GM19099 (cell line): ENCODE data around the gene RBP5.

ENCODE experiments used
- POLR2A ChIP-seq: IDR thresholded peaks from 3 replicates; pipeline ENCODE4 v1.6.1; 2011; ENCODE audit warnings: low read depth; ENCODE audit not compliant: insufficient read length; ENCODE audit errors: extremely low read depth

The RBP5 gene

DNA sequence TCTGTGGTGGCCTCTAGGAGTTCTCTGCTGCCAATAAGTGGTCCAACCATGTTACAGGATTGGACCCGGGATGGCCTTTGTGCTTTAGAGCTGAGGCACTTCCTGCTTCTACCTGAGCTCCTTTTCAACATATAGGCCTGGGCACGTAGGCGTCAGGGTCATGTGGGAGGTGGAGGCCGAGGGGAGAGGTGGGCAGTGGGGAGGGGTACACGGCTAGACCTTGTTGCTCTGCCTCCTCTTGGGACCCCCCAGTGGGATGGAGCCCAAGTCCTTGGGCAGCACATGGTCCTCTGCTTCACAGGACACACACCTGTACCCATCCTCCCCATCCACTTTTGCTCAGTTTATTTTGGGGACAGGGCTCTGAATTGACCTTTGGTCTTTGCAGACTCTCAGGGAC is 7.4 kb downstream of the RBP5 start:
- TF ChIP-seq POLR2A = no peak

DNA sequence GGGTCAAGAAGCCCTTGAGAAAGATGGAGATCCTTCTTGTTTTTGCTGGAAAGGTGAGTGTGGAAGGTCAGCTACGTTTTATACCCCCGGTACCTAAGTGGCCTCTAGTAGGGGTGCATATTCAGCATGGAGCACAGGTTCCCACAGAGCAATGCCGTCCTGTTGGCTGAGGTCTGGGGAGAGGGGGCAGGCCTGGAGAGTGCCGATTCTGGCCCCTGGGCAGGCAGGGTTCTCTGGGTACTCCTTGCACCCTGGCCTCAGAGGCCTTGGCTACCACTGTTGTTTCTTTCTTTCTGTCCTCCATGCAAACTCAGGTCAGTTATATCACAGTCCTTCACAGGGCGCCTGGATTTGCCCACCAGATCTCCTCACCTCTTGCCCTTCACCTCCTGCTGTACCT is 8.5 kb downstream of the RBP5 start:
- TF ChIP-seq POLR2A = no peak

DNA sequence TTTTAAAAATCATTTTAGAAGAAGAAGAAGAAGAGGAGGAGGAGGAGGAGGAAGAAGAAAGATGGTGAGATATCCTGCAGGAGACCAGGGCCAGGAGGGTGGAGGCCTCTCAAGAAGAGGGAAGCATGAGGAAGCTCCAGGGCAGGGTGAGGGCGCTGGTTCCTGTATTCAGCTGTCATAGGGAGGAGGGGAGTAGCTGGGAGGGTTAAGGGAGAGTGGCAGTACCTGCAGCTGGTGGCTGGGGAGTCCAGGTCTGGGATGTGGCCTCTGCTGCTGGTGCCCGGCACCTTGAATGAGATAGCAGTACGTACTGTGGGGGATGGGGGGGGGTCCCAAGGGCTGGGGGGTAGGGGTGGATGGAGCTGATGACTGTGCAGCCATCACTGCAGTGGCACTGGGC is 9.8 kb downstream of the RBP5 start:
- no peak for TF ChIP-seq POLR2A

DNA sequence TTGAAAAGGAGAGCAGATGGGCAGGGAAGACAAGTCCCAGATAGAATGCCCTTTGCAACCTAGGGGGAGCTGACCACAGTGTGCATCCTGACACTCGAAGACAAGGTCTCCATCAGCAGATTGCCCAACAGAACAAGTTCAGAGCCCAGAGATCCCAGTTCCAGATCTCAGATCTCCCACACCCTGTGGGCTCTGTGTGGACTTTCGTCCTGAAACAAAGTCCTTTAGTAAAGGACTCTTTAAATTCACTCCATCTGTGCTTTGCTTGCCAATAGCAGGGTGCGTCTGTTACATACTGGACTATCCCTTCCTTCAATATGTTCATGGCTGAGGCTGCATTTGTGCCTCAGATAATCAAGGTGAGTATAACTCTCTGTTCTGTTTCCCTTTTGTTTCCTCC is 11.0 kb downstream of the RBP5 start:
- TF ChIP-seq POLR2A = no peak

DNA sequence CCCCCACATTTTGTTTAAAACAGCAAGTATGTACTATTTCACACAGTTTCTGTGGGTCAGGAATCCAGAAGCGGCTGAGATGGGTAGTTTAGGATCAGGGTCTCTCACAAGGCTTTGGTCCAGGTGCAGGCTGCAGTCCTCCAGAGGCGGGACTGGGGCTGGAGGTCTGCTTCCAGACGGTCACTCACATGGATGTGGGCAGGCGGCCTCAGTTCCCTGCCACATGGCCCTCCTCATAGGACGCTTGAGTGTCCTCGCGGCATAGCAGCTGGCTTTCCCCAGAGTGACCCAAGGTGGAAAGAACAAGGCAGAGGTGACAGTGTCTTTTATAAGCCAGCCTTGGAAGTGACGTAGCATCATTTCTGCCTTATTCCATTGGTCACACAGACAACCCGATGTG is 11.8 kb downstream of the RBP5 start:
- TF ChIP-seq POLR2A = no peak

DNA sequence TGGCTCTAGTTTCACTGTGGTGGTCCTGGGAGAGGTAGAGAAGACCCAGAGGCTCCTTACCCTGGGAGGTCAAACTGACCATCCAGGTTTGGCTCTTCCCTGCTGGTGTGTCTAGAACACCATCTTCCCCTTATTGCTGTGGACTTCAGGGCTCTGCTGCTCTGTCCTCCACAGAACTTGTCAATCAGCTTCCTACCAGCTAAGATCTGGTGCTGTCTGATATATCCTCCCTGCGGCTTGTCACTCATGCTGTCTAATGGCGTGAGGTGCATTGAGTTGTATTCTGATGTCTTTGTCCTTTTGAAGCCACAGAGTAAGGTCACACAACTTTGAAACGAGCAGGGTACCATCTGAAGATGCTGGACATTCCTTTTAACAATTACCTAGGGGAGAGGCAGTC is 12.5 kb downstream of the RBP5 start:
- no peak for TF ChIP-seq POLR2A

DNA sequence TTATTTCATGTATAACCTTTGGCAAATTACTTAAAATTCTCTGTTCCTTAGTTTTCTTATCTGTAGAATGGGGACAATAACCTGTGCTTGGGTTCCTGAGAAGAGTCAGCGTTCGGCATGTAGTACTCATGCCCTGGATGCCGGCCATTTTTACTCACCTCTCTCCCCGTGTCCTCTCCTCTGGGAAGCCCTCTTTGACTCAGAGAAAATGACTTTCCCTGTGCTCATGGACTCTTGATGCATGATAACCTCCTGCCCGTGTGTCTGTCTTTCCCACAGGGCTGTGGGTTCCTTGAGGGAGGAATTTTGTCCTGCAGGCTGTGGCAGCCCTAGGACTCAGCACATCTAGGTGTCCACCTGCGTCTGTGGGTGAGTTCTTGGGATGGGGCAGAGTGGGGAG is 13.8 kb downstream of the RBP5 start:
- no peak for TF ChIP-seq POLR2A

DNA sequence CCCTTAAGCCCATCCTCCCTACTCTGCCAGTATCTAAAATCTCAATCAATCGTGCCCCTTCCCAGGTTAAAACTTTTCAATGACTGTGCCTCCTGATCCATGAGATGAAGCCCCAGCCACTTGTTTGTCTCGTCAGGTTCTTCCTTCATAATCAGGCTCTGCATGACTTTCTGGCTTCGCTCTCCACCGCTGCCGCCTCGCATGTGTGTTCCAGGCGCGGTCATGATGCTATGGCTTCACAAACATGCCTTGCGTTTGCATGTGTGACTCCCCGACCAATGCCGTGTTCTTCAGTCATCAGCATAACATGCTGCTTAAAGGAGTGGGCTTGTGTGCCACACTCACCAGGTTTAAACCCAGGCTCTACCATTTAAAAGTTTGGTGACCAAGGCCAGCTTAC is 14.7 kb downstream of the RBP5 start:
- TF ChIP-seq POLR2A = no peak

DNA sequence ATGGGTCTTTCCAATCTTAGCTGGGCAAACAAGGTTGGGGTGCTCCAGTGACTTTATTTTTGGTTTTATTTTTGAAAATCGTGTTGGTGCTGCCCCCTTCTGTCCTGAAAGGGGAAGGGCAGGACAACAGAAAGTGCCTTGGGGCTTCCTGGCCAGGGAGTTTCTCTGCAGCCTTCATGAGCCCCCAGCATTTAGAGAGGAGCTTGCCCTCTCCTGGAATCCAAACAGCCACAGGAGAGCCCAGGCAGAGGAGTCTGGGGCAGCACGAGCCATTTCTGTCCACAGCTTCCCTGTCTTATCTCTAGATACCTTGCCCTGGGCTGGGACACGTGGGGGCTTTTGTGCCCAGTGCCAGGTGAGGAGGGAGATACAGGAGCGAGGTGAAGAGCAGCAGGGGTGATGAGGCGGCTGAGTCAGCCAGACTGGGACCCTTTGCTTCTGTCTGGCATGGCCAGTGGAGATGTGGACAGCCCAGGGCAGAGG is 15.3 kb downstream of the RBP5 start:
- no peak for TF ChIP-seq POLR2A

DNA sequence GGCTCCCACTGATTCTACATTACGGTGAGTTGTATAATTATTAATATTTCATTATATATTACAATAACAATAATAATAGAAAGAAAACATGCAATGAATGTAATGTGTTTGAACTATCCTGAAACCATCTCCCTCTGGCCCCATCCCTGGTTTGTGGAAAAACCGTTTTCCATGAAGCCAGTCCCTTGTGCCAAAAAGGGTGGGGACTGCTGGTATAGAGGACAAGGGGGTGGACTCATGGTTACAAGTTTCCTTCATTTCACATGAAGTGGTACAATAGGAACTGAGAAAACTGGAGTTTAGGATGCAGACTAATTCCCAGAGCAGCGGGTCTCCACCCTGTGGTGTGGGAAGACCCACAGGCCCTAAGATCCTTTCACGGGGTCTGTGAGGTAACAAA is 16.6 kb downstream of the RBP5 start:
- no peak for TF ChIP-seq POLR2A

DNA sequence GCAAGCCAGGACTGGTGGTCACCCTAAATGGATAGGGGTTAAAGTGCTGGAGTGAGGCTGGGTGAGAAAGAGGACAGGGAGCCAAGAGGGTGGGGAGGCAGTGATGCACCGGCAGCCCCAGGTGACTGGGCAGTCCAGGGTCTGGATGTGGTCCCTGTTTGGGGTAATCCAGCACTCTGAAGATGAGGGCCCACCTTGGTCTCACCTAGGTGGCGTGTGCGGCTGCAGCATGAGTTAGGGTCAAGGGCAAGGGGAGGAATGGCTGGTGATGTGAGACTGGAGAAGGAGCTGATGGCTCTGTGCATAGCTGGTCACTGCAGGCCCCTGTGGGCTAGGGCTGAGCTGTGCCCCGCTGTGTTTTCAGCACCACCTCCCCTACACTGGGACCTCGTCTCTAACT is 18.0 kb downstream of the RBP5 start:
- no peak for TF ChIP-seq POLR2A

DNA sequence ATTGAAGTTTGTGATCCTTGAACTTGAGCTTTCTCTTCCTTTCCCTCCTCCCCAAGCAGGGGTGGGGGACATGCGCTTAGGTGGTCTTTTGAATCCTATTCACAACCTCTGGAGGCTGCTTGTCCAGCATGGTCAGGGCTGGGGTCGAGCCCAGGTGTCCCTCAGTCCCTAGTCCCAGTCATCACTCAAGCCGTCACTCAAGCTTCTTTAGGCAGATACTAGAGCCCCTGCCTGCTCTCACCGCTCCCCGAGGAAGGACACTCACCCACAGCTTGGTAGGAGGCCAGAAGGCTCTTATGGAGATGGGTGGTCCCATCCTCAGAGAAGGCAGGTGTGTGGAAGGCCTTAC is 19.1 kb downstream of the RBP5 start:
- no peak for TF ChIP-seq POLR2A

DNA sequence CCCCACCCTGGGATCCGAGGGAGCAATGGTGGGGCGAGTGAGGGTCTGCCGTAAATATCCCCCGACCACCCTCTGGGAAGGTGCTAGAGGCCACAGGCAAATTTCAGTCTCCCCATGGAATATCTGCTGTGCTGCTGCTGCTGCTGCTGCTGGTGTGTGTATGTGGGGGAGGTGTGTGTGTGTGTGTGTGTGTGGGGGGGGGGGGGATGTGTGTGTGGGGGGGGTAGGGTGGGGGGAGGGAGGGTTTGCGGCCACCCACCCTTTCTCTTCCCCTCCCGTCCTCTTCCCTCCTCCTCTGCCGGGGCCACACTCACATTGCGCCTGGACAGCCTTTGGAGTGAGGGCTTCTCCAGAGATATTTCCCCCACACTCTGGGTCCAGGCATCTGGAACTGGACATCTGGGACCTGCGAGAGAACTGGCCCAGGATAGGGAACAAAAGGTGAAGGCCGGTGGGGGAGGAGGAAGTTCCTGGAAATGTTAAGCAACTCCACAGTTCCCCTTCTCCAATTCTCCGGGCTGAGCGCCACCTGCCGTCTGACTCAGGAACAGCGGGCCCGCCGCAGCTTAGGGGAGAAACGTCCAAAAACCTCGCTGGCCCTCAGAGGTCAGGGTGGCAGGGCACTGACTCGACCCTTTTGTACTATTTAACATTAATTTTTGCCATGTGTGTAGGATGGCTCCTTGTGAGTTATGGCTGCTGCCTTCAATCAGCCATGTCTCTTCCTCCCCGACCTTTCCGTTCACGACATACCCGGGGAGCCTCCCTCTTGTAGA is 19.7 kb downstream of the RBP5 start, which contains the start of gene C1RL:
TSS of gene C1RL (minus strand) at position 419 of the 776 bp plus-strand sequence. CDS start at position 385, 34 bp downstream.
- no peak for TF ChIP-seq POLR2A

DNA sequence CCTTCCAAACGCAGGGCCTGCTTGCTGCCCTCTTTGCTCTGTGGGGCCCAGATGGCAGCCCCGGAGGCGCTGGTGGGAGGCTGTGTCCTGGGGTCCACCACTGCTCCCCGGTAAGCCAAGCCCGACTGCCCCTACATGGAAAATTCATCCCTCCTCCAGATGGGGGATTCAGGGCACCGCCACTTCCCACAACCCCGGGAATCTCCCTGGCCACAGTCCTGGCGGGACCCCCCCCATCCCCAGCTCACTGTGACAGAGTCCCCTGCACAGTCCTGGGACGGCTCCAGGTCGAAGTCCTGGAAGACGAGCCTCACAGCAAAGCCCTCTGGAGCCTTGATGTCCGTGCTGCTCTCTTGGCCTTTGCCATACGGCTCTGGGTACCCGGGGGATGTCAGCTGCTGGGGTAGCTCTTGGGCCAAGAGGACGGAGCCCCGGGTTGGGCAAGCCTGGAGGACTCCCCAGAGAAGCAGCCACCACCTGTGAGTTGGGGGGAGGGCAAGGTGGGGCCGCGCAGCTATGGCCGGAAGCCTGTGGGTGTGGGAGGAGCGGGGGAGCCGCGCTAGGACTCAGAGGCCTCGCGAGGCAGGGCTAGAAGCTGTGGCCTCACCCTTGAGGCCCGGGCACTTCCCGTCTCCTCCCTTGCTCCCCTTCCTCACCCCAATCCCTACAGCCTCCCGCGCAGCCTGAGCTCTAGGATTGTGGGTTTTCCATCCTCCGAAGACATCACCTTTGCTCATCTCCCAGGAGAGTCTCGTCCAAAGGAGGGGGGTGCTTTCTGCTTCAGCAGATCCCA is 20.5 kb downstream of the RBP5 start:
- TF ChIP-seq POLR2A = peak; percentile 96

DNA sequence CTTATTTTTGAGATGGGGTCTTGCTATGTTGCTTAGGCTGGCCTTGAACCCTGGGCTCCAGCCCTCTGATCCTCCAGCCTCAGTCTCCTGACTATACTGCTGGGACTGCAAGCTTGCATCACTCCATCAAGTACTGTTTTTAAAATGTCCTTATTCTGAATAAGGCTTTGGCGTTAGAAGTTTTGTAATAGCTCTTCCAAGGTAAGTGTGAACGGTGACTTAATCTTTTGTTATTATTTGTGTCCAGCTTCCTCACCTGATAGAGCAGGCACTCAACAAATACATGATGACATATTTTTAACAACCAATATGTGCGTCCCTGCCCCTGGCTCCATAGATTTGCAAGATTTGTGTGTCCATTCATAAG is 21.1 kb downstream of the RBP5 start:
- no peak for TF ChIP-seq POLR2A

DNA sequence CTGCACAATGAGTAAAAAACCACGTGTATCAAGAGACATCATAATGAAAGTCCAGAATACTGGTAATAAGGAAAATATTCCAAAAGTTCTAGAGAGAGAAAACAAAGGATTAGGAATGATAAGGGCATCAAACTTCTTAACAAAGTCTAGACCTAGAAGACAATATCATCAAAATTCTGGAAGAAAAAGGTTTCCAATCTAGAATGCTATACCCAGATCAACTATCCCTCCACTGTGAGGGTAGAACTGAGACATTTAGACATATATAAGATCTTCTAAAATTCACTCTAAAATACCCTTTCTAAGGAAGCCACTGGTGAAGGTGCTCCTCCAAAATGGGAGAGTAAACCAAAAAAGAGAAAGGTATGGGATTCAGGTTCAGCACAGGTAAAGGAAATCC is 22.6 kb downstream of the RBP5 start:
- TF ChIP-seq POLR2A = no peak
